ENCODE data around the gene HNRNPH1.
"Not testable (repeated sequence)": the region's sequence is repeated elsewhere in the genome, so short reads cannot be mapped to it uniquely, and the experiment has no call there.

The HNRNPH1 gene

GRCh38 chr5:179623003-179623905, at the start of gene HNRNPH1:
Gene HNRNPH1, minus strand, starts transcription at chr5:179623671. Its CDS starts 538 bp downstream, at chr5:179623133.
- peak; percentile 99 for DNase-seq

GRCh38 chr5:179668391-179668790, 44.9 kb upstream of the HNRNPH1 start:
- DNase-seq = peak; percentile 44

GRCh38 chr5:179661647-179662046, 38.2 kb upstream of the HNRNPH1 start:
- DNase-seq = not testable (repeated sequence)

GRCh38 chr5:179658179-179658856, 34.8 kb upstream of the HNRNPH1 start:
- DNase-seq = not testable (repeated sequence)

- DNase-seq = not testable (repeated sequence)
Observed at GRCh38 chr5:179657302-179658178, 34.1 kb upstream of the HNRNPH1 start.

- not testable (repeated sequence) for DNase-seq
Observed at GRCh38 chr5:179653135-179653534, 29.7 kb upstream of the HNRNPH1 start.

- DNase-seq = not testable (repeated sequence)
Observed at GRCh38 chr5:179650245-179650644, 26.8 kb upstream of the HNRNPH1 start.

GRCh38 chr5:179649166-179649703, 25.8 kb upstream of the HNRNPH1 start:
- not testable (repeated sequence) for DNase-seq

- no peak for DNase-seq
Observed at GRCh38 chr5:179648410-179648809, 24.9 kb upstream of the HNRNPH1 start.

GRCh38 chr5:179644766-179645165, 21.3 kb upstream of the HNRNPH1 start:
- DNase-seq = not testable (repeated sequence)

- not testable (repeated sequence) for DNase-seq
Observed at GRCh38 chr5:179643141-179643920, 19.9 kb upstream of the HNRNPH1 start.

GRCh38 chr5:179642626-179643025, 19.2 kb upstream of the HNRNPH1 start:
- not testable (repeated sequence) for DNase-seq

GRCh38 chr5:179641745-179642144, 18.3 kb upstream of the HNRNPH1 start:
- DNase-seq = not testable (repeated sequence)

GRCh38 chr5:179639296-179639695, 15.8 kb upstream of the HNRNPH1 start:
- DNase-seq = not testable (repeated sequence)

- not testable (repeated sequence) for DNase-seq
Observed at GRCh38 chr5:179634370-179635172, 11.1 kb upstream of the HNRNPH1 start.

GRCh38 chr5:179633501-179634369, 10.3 kb upstream of the HNRNPH1 start:
- DNase-seq = not testable (repeated sequence)

GRCh38 chr5:179624841-179625271, 1.4 kb upstream of the HNRNPH1 start:
- DNase-seq = no peak

- DNase-seq = peak; percentile 57
Observed at GRCh38 chr5:179623906-179624741, 653 bp upstream of the HNRNPH1 start.
